Mesenteric fat pad (tissue), 1 donor: ENCODE results near the gene CELSR2. TPM values are rescaled to one million over a fixed set of nuclear protein-coding genes. Genes with fewer than 3 reads are reported as not detected.
"Not testable (repeated sequence)": the region's sequence is repeated elsewhere in the genome, so short reads cannot be mapped to it uniquely, and the experiment has no call there.

Experiments used
- DNase-seq: peaks from one replicate; pipeline ENCODE4 v3.0.0-alpha.2; 2020; ENCODE audit warnings: low spot score
- long read RNA-seq: library from polyadenylated mRNA; unstranded; transcript quantifications from one replicate; pipeline ENCODE4 v2.0.0, GENCODE V29; 2020
- total RNA-seq: library from RNA; stranded (reverse); fragmentation: NEBNext Ultra II Directional; extraction: Animal tissue kit (Norgen Biotek cat#: 25700); gene quantifications from one replicate; pipeline ENCODE4 v1.2.1, GENCODE V29; 2021
- donor health status: DM: yes; HTN: yes; CAD: no.

CELSR2 gene, protein sequence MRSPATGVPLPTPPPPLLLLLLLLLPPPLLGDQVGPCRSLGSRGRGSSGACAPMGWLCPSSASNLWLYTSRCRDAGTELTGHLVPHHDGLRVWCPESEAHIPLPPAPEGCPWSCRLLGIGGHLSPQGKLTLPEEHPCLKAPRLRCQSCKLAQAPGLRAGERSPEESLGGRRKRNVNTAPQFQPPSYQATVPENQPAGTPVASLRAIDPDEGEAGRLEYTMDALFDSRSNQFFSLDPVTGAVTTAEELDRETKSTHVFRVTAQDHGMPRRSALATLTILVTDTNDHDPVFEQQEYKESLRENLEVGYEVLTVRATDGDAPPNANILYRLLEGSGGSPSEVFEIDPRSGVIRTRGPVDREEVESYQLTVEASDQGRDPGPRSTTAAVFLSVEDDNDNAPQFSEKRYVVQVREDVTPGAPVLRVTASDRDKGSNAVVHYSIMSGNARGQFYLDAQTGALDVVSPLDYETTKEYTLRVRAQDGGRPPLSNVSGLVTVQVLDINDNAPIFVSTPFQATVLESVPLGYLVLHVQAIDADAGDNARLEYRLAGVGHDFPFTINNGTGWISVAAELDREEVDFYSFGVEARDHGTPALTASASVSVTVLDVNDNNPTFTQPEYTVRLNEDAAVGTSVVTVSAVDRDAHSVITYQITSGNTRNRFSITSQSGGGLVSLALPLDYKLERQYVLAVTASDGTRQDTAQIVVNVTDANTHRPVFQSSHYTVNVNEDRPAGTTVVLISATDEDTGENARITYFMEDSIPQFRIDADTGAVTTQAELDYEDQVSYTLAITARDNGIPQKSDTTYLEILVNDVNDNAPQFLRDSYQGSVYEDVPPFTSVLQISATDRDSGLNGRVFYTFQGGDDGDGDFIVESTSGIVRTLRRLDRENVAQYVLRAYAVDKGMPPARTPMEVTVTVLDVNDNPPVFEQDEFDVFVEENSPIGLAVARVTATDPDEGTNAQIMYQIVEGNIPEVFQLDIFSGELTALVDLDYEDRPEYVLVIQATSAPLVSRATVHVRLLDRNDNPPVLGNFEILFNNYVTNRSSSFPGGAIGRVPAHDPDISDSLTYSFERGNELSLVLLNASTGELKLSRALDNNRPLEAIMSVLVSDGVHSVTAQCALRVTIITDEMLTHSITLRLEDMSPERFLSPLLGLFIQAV (N-terminal part only)
- 1.5 TPM for total RNA-seq
- long read RNA-seq, result 0 reads

DNA sequence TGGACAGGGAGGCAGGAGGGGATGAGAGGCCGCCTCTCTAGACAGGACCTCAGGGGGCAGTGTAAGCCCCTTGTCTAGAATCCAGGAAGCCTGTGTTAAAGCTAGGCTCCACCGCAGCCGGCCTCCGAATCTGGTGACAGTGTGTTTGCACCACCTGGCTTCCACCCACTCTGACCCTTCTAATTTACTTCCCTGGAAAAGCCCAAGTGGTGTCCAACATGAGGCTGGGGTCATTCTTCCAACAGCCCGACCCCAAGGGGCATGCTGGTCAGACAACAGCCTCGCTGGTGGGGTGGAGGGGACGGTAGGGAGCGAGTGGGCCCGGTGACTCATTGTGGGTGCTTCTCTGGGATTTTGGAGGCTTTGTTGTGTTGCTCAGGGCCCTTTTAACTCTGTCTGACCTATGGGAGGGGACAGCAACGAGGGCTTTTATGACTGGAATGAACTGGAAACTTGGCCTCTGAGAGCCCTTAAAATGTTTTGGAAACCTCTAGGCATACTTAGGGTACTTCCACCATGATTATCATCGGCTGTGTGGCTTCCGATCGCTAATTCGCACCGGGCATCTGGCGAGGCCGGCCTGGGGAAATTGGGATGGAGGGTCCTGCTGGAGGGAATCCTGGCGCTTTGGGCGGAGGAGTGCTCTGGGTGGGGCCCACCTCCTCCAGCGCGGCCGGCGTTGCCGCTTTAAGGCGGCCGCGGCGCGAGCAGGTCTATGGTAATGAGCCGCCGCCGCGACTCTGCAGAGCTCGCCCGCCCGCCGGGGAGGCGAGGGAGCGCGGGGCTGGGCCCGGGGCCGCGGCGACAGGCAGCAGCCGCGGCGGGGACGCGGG, at the start of gene CELSR2:
Gene CELSR2, plus strand, starts transcription at position 743 of the 833 bp plus-strand sequence. CDS start 541 bp downstream, outside the sequence.
- DNase-seq, result no peak

DNA sequence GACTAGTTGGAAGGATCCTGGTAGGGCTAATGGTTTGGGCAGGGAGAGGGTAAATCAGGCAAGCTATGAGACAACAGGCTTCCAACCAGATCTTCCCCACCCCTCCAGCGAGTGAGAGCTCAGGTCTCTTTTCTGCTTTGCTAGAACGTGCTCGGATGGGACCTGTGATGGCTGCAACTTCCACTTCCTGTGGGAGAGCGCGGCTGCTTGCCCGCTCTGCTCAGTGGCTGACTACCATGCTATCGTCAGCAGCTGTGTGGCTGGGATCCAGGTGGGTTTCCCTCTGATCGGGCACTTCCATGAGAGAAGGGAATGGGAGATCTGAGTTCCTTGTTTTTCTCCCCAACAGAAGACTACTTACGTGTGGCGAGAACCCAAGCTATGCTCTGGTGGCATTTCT, 49.6 kb upstream of the CELSR2 start:
- DNase-seq, result no peak

DNA sequence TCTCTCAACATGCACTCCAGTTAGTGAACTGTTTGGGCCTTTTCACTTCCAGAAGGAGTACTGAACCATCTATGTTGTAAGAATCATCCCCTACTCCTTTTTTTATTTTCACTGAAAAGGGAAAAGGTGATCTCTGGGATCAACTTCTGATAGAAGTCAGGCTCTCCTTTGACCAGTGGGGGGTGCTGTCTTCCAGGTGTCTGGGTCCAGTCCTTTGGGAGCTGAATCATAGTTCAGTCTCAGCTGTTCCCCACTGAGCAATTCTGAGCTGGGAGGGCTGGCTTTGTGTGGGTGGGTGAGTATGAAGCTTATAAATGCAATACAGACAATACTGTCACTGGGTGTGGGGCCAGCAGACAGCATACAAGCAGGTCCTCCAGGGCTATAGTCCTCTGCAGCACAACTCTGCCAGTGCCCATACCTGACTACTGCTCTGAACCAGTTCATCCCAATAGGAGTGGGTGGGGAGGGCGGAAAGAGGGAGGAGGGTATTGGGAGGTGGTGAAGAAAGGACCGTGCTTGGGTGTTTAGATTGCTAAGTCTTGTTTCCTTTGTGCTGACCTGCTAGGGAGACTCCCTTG, 48.1 kb upstream of the CELSR2 start:
- no peak for DNase-seq

DNA sequence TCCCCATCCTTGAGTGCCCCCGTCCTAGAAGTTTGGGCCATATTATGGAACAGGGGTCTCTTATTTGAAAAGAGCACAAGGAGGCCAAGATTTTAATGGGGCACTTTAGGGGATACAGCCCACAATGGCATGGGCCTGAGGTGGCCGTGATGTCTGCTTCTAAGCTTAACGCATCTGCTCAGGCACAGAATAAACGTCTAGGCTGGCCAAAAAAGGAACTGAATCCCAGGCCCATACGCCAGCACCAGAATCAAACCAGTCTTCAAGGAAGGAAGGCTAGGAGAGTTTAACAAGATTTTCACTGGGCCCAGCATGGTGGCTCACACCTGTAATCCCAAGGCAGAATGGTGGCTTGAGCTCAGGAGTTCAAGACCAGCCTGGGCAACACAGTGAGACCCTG, 44.9 kb upstream of the CELSR2 start:
- no peak for DNase-seq

DNA sequence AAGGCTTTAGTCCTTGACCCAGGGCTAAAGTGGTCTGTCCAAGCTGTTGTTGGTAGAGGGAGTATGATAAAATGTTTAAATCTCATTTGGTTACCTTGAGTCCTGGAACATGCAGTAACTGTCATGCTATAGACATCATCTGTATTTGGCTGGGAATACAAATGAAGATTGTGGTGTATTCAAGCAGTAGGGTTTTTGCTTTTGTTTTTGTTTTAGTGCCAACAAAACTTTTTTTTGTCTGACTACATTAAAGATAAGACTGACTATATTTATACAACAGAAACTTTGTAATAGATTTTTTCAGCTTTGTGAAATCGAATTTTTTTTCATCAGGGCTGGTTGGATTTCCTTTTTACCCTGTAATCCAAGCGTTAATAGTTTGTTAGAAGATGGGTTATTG, 43.0 kb upstream of the CELSR2 start:
- no peak for DNase-seq

DNA sequence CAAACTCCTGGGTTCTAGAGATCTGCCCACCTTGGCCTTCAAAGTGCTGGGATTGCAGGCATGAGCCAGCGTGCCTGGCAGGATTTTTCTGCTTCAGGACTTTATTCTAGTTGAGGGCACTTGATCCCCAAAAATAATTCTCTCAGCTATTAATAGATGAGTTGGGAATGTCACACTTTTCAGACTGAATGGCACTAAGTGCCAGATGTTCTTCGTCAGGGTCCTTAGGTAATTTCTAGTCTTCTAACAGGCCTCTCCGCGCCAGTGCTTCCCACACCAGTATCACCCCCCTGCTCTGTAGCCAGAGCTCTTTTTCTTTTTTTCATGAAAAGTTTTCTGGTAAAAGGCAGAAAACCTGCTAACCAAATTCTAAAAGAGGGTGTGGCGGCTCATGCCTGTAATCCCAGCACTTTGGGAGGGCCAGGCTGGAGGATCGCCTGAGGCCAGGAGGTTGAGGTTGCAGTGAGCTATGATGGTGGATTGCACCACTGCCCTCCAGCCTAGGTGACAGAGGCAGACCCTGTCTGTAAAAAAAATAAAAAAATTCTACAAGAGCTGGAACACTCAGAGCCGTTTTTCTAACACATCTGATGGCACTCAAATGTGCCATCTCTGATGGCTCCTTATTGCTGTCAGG, 41.8 kb upstream of the CELSR2 start:
- DNase-seq, result no peak

DNA sequence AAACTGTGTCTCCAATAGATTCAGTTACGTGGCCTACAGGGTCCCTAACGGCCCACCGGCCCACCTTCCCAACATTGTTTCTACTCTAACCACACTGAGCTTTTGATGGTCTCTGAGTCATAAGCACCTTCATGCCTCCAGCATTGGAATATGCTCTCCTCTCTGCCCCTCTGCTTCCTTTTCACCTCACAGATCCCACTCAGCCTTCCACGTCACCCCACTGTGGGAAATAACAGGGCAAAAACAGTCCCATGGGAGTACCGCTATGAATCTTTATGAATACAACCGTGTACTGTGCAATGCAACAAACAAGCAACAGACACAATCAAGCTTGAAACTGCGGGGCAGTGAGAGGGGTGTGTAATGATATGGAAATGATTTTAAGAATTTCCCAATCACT, 40.9 kb upstream of the CELSR2 start:
- no peak for DNase-seq

DNA sequence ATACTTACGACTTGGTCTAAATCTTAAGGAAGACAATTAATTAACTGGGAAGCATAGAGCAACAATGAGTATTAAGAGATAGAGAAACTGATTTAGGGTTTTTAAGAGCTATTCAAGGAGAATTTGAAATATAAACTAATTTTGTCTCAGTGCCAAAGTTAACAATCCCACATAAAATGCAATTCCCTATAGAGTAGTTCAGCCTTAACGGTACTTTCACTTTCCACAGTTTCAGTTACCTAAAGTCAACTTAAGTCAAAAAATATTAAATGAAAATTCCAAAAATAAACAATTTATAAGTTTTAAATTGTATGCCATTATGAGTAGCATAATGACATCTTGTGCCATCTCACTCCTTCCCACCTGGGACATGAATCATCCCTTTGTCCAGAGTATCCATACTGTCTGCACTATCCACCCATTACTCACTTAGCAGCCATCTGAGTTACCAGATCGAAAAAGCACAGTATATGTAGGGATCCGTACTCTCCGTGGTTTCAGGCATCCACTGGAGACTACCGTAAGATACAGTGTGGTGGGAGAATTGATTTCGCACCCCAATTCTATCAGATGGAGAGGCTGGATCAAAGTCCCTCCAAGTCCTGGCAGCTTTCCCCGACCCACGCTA, 40.4 kb upstream of the CELSR2 start:
- DNase-seq, result no peak

DNA sequence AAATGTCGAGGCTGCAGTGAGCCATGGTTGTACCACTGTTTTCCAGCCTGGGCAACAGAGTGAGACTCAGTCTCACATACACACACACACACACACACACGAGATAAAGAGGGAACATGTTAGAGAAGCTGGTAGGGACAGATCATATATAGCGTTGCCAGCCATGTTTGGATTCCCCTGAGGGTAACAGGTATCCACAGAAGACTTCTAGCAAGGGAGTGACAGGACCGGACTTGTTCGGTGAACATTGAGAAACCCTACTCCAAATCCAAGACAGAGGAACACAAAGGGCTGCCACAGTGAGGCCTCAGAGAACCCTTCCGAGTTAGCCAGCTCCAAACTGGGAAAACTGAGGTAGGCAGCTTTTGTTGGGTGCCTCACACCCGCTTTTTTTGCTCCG, 39.3 kb upstream of the CELSR2 start:
- DNase-seq, result no peak

DNA sequence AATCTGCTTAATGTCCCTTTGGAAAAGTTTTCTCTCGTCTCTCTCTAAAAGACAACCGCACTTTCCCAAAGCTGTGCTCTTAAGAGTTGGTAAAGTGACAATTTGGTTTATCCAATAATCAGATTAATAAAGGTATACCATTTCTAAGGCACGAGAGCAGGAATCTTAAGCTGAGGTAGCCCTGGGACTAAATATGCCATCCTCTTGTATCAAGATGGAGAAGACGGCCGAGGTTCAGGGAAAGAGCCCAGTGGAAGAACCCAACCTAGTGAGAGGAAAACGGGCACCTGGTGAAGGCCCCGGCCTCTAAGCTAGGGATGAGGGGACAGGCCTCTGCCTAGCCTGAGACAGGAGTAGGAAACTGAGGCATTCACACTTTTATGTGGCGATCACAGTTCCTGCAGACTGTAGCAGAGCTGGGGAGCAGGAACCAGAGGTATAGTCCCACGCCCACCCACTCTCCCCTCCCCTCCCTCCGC, 36.0 kb upstream of the CELSR2 start:
- no peak for DNase-seq

DNA sequence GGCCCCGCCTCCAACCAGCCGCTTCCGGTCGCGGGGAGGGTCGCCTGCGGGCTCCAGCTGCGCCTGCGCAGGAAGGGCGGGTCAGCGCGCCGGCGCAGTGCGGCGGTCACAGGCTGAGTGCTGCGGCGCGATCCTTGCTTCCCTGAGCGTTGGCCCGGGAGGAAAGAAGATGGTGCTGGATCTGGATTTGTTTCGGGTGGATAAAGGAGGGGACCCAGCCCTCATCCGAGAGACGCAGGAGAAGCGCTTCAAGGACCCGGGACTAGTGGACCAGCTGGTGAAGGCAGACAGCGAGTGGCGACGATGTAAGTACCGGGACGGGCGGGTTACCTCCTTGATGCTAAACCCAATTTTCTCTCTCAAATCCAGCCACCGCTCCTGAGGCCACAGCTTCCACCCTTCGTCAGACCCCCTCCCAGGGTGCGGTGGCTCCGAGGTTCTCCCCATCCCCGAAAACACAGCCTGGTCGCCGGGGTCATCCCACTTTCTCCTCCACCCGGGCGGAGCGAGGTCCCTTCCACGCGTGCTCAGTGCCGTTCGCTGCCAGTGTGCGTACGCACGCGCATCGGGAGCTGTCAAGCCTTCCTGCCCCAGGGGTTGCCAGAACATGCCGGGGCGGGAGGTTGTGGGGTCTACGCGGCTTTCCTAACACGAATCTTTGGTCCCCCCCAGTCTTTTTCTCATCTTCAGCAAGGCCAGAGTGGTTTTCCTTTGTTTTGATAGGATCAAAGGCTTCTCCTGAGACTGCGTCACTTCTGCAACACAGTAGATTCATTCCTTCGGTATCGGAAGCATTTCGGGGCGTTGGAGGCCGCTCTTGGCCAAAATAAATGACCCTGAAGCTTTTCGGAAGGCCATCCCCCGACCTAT, 35.3 kb upstream of the CELSR2 start, which contains the start of gene SARS1:
Gene SARS1, plus strand, starts transcription at position 95 of the 870 bp plus-strand sequence. Its CDS starts 75 bp downstream, at position 170.
- peak; percentile 94 for DNase-seq

DNA sequence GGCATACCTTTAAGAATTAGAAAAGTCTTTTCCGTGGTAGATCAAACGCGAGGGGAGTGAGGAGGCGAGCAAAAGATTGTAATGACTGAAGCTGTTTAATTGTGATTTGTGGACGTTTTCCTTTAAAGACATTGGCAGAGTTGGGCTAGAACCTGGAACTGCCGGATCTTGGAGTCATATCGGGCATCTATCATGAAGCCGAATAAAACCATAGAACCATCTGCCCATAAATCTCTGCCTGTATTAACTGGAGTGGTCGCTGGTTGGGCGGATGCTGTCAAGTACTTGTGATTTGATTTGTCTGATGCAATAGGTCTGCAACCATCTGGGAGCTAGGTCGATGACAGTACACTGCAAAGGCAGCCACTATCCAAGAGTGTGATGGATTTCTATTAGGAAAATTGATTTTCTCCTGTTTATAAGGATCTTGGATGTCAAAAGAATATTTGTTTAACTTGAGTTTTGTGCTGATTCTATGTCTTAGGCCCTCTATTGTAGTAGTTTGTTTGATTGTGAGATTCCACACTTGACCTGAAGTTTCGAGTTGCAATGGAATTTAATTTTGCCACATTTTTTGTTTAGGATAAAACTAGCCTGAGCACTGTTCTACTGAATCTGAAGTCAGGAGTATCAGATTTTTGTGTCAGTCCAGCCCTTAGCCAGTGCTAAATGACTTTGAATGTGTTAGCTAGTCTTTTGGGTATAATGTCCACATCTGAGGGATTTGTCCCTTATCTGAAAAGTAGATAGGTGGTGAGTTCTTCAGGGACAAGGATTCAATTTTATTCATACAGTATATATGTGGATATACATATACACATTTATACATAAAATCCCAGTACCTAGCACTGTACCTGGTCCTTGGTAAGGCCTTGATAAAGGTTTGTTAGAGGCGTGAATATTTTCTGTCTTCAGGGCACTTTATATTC, 34.4 kb upstream of the CELSR2 start:
- DNase-seq, result no peak

DNA sequence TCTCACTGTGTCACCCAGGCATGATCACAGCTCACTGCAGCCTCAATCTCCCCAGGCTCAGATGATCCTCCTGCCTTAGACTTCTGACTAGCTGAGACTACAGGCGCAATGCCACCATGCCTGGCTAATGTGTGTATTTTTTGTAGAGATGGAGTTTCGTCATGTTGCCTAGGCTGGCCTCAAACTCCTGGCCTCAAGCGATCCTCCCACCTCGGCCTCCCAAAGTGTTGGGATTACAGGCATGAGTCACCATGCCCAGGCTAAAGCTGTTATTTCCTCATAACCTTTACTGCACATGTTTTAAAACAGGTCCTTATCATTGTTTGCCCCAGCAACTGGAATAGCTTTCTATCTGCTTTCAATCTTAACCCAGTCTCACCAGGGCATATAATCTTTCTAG, 32.7 kb upstream of the CELSR2 start:
- no peak for DNase-seq

DNA sequence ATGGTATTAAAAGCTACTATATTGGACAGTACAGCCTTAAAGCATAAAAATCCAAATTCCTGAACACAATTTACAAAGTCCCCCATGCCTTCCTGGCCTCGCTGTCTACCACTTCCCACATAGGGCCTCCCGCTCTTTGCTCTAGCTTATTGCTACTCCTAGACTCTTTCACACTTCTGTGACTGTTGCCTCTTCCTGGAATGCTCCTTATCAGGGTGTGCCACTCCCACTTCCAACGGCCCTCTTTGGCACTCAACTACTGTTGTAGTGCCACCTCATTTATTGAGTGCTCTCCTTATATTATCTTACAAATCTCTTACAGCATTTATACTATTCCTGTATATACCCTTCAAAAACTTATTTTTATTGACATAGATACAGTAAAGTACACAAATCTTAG, 30.8 kb upstream of the CELSR2 start:
- DNase-seq, result no peak

DNA sequence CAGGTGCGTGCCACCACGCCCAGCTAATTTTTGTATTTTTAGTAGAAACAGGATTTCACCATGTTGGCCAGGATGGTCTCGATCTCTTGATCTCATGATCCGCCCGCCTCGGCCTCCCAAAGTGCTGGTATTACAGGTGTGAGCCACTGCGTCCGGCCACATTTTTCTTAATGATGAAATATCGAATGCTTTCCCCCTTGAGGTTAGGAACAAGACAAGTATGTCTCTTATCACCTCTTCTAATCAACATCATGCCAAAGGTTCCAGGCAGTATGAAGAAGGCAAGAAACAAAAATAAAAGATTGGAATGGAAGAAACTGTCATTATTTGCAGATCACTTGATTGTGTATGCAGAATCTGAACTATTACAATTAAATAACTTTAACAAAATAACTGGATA, 28.1 kb upstream of the CELSR2 start:
- not testable (repeated sequence) for DNase-seq

DNA sequence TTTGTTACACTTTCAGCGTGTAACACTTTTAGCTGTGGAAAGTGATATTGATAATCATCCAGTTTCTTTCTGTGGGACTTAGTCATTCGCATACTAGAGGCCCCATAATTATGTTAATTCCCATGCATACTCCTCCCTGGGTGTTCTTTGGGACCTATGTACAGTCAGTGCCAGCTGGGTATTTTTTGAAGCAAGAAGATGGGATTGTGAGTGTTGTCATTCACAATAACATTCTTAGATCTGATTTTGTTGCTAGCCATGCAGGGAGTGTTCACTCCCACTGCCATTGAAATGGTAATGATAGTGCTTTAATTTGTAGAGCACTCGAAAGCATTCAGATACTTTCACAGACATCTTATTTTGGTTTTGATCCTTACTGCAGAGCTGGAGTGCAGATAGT, 24.0 kb upstream of the CELSR2 start:
- DNase-seq, result no peak
